Measurements from ENCODE around the gene TRIM54. TPM values are rescaled to one million over a fixed set of nuclear protein-coding genes. Genes with fewer than 3 reads are reported as not detected.

The TRIM54 gene
- total and polyA plus RNA-seq, 2 of the 4 experiments (the other 2 are of a cell fraction): 0.15 TPM; not detected in 1

- H2AK5ac ChIP-seq (ENCODE audit: low read depth, low read length): no peak overlapping the region
- H2AFZ ChIP-seq (replicated peaks; ENCODE audit: low read length, poor library complexity): no peak overlapping the region
- H3K4ac ChIP-seq (ENCODE audit: low read depth, low read length): no peak overlapping the region
- intact Hi-C loops (cut with micrococcal nuclease) (no loop called here), in situ Hi-C loops (cut with MboI; ENCODE audit: low sequenced_read_pairs) (no loop called here), dilution Hi-C loops (cut with HindIII; ENCODE audit: low sequenced_read_pairs, unreplicated experiment) (no loop called here)
- no peak overlapping the region for H2BK120ac ChIP-seq (ENCODE audit: low read depth, low read length)
- H3K4me1 ChIP-seq (ENCODE audit: control insufficient read depth, insufficient read depth, low read length): peaks cover 8% of the 10 kb centered on the region
- H3K27ac ChIP-seq (ENCODE audit: insufficient read depth, low read length): no peak overlapping the region
- H4K5ac ChIP-seq (ENCODE audit: low read depth, low read length): no peak overlapping the region
- TF ChIP-seq MXI1 (IDR thresholded peaks at IDR 0.05; ENCODE audit: borderline replicate concordance, low read depth, low read length) (no peak), NFE2L2 (IDR thresholded peaks at IDR 0.05; ENCODE audit: low read depth, low read length) (no peak), RFX5 (IDR thresholded peaks at IDR 0.05; ENCODE audit: low read depth, low read length) (no peak), CHD1 (IDR thresholded peaks at IDR 0.05; ENCODE audit: low read depth, low read length) (no peak), FOS (IDR thresholded peaks at IDR 0.05; ENCODE audit: low read depth, low read length) (no peak), POLR2A (IDR thresholded peaks at IDR 0.05; ENCODE audit: low read depth, low read length) (no peak)
- no peak overlapping the region for H4K91ac ChIP-seq (ENCODE audit: insufficient read depth, low read depth, low read length)
- no peak overlapping the region for H2BK15ac ChIP-seq (ENCODE audit: low read depth, low read length)
- no peak overlapping the region for H3K4me3 ChIP-seq (ENCODE audit: insufficient read depth, low read depth, low read length)
- no peaks in the 10 kb centered on the region for H3K27me3 ChIP-seq (ENCODE audit: control insufficient read depth, insufficient read depth, low read length)
- H3K9me1 ChIP-seq (ENCODE audit: insufficient read depth, low read length): no peaks in the 10 kb centered on the region; the same call in 1 of the 2 replicates
- H3K14ac ChIP-seq (replicated peaks; ENCODE audit: low read depth, low read length): no peak overlapping the region
- no peak for ATAC-seq (ENCODE audit: low read depth)
- H3K23ac ChIP-seq (ENCODE audit: low read depth, low read length): no peak overlapping the region
- H2AK9ac ChIP-seq (replicated peaks; ENCODE audit: low read depth, low read length, poor library complexity): no peak overlapping the region
- POLR2A ChIA-PET (ENCODE audit: unreplicated experiment): no interaction called here
- H3K9ac ChIP-seq (ENCODE audit: low read depth, low read length): no peak overlapping the region
- H4K8ac ChIP-seq (ENCODE audit: low read depth in 2 of 2, low read length in 2 of 2): no peak overlapping the region
- no peak overlapping the region for H3K56ac ChIP-seq (ENCODE audit: extremely low read depth, insufficient read depth, low read length)
- H3K79me1 ChIP-seq (ENCODE audit: low read depth in 1 of 2, low read length in 2 of 2): peaks cover 21 to 49% of the 10 kb centered on the region in 2 experiments
- H4K20me1 ChIP-seq (ENCODE audit: insufficient read depth, low read length): no peaks in the 10 kb centered on the region; the same call in 1 of the 2 replicates
- no peak for DNase-seq
- WGBS, 2 experiments (ENCODE audit: extremely low coverage in 2 of 2, insufficient read length in 1 of 2): no CpG with 5 or more reads among the region's 7 CpGs
- no peaks in the 10 kb centered on the region for H3K9me3 ChIP-seq (ENCODE audit: control insufficient read depth, insufficient read depth, low read length)
- H3K36me3 ChIP-seq (ENCODE audit: control insufficient read depth, insufficient read depth, low read length): no peaks in the 10 kb centered on the region
- CTCF ChIA-PET: interaction anchor here (0.6 kb wide), 1 partner anchor 15 kb away, joined by 3 read pairs; no protein-coding TSS in a partner anchor
- no TSS peak for BruUV-seq (replicated peaks)
- H2BK5ac ChIP-seq (ENCODE audit: low read depth, low read length, poor library complexity, severe bottlenecking): no peak overlapping the region
- no peak overlapping the region for H3K4me2 ChIP-seq (ENCODE audit: low read depth, low read length)
- H2BK20ac ChIP-seq (ENCODE audit: low read depth, low read length): no peak overlapping the region
- no peak overlapping the region for H3K18ac ChIP-seq (ENCODE audit: low read depth, low read length)
Observed at GRCh38 chr2:27354597-27354927, 72.3 kb downstream of the TRIM54 start.

Data from IMR-90 (cell line).